HEK293 (cell line): ENCODE data around the gene SURF4.
A peak's percentile ranks its signal among the peaks of the same experiment; 100 is the strongest.

Experiments
- CTCF ChIA-PET: fragments of 350-600 bp; formaldehyde crosslinking; extraction: SDS; loops from one replicate; lab custom pipeline; 2021; ENCODE audit warnings: antibody characterized with exemption; lab: Yijun Ruan, JAX
- POLR2A ChIA-PET: fragments of 300-600 bp; formaldehyde crosslinking; extraction: SDS; loops from one replicate; lab custom pipeline; 2020; ENCODE audit warnings: antibody characterized with exemption, inconsistent platforms; lab: Yijun Ruan, JAX
- H3K27ac ChIP-seq: fragments of 200-500 bp; sonication (Bioruptor generic); 2 replicates; pipeline ENCODE4 v1.5.1; 2014; ENCODE audit warnings: low read depth, low read length, control low read depth, inconsistent platforms; ENCODE audit errors: extremely low read depth
- H3K36me3 ChIP-seq, 2 experiments: fragments of 200-500 bp in 1 of 2; sonication (Bioruptor generic) in 1 of 2; 1 replicate in 1 of 2; 2 replicates in 1 of 2; pipeline ENCODE4 v1.5.1; 2014 to 2017; ENCODE audit warnings: inconsistent platforms in 2 of 2, low read length in 2 of 2; ENCODE audit not compliant: control insufficient read depth in 2 of 2, insufficient read depth in 1 of 2
- H3K4me1 ChIP-seq: fragments of 200-500 bp; sonication (Bioruptor generic); 2 replicates; pipeline ENCODE4 v1.5.1; 2014; ENCODE audit warnings: mild to moderate bottlenecking, low read length, inconsistent platforms; ENCODE audit not compliant: control insufficient read depth, insufficient read depth
- H3K4me3 ChIP-seq: 2 replicates; pipeline ENCODE4 v1.5.1; 2011; ENCODE audit warnings: low read depth, mild to moderate bottlenecking, control low read depth, low read length, moderate library complexity
- H3K9me3 ChIP-seq: fragments of 200-500 bp; sonication (Bioruptor generic); 2 replicates; pipeline ENCODE4 v1.5.1; 2014; ENCODE audit warnings: low read depth, low read length, inconsistent platforms; ENCODE audit not compliant: control insufficient read depth, insufficient read depth
- CTCF ChIP-seq: fragments of 450-650 bp; formaldehyde crosslinking; IDR thresholded peaks from 2 replicates; pipeline ENCODE4 v1.5.1; 2016; ENCODE audit warnings: missing biosample characterization, missing genetic modification characterization
- GLIS2 ChIP-seq: fragments of 450-650 bp; formaldehyde crosslinking; IDR thresholded peaks from 2 replicates; pipeline ENCODE4 v1.5.1; 2016; ENCODE audit warnings: missing biosample characterization, missing genetic modification characterization
- HOXC10 ChIP-seq: sonication (generic); formaldehyde crosslinking; IDR thresholded peaks from 2 replicates; pipeline ENCODE4 v1.8.1; 2023; ENCODE audit warnings: mild to moderate bottlenecking, missing genetic modification reagents
- KLF16 ChIP-seq: fragments of 450-650 bp; formaldehyde crosslinking; IDR thresholded peaks from 2 replicates; pipeline ENCODE4 v1.5.1; 2017; ENCODE audit warnings: missing biosample characterization, missing genetic modification characterization
- OVOL3 ChIP-seq: fragments of 450-650 bp; formaldehyde crosslinking; IDR thresholded peaks from 2 replicates; pipeline ENCODE4 v1.5.1; 2016; ENCODE audit warnings: missing biosample characterization, missing genetic modification characterization
- SCRT2 ChIP-seq: fragments of 450-650 bp; formaldehyde crosslinking; IDR thresholded peaks from 2 replicates; pipeline ENCODE4 v1.5.1; 2016; ENCODE audit warnings: missing biosample characterization, missing genetic modification characterization
- SP2 ChIP-seq: fragments of 450-650 bp; formaldehyde crosslinking; IDR thresholded peaks from 2 replicates; pipeline ENCODE4 v1.5.1; 2016; ENCODE audit warnings: missing biosample characterization, missing genetic modification characterization
- ZBTB21 ChIP-seq: fragments of 450-650 bp; formaldehyde crosslinking; IDR thresholded peaks from 2 replicates; pipeline ENCODE4 v1.5.1; 2017; ENCODE audit warnings: missing biosample characterization, missing genetic modification characterization
- ZBTB26 ChIP-seq: fragments of 450-650 bp; formaldehyde crosslinking; optimal IDR thresholded peaks from 2 replicates; pipeline ENCODE3; 2016; ENCODE audit warnings: missing biosample characterization, mild to moderate bottlenecking, missing genetic modification characterization
- ZFHX2 ChIP-seq: fragments of 450-650 bp; formaldehyde crosslinking; conservative IDR thresholded peaks from 2 replicates; pipeline ENCODE4 v1.5.1; 2016; ENCODE audit warnings: missing biosample characterization, missing genetic modification characterization
- ZNF146 ChIP-seq: fragments of 450-650 bp; formaldehyde crosslinking; IDR thresholded peaks from 2 replicates; pipeline ENCODE4 v1.5.1; 2016; ENCODE audit warnings: missing biosample characterization, missing genetic modification characterization
- ZNF16 ChIP-seq: fragments of 450-650 bp; formaldehyde crosslinking; IDR thresholded peaks from 2 replicates; pipeline ENCODE4 v1.5.1; 2016; ENCODE audit warnings: low read depth, missing biosample characterization, missing genetic modification characterization
- ZNF175 ChIP-seq: fragments of 450-650 bp; formaldehyde crosslinking; IDR thresholded peaks from 2 replicates; pipeline ENCODE4 v1.5.1; 2016; ENCODE audit warnings: missing biosample characterization, missing genetic modification characterization
- ZNF266 ChIP-seq: fragments of 450-650 bp; formaldehyde crosslinking; IDR thresholded peaks from 2 replicates; pipeline ENCODE4 v1.5.1; 2016; ENCODE audit warnings: missing biosample characterization, missing genetic modification characterization, low read depth
- ZNF354C ChIP-seq: fragments of 450-650 bp; formaldehyde crosslinking; IDR thresholded peaks from 2 replicates; pipeline ENCODE4 v1.5.1; 2016; ENCODE audit warnings: missing biosample characterization, missing genetic modification characterization, low read depth, borderline replicate concordance
- ZNF416 ChIP-seq: fragments of 450-650 bp; formaldehyde crosslinking; IDR thresholded peaks from 2 replicates; pipeline ENCODE4 v1.5.1; 2016; ENCODE audit warnings: missing biosample characterization, missing genetic modification characterization
- ZNF521 ChIP-seq: fragments of 450-650 bp; formaldehyde crosslinking; IDR thresholded peaks from 2 replicates; pipeline ENCODE4 v1.5.1; 2017; ENCODE audit warnings: missing biosample characterization, mild to moderate bottlenecking, missing genetic modification characterization
- ZNF561 ChIP-seq: fragments of 450-650 bp; IDR thresholded peaks from 2 replicates; pipeline ENCODE4 v1.5.1; 2018; ENCODE audit warnings: missing biosample characterization, missing genetic modification characterization, borderline replicate concordance
- ZNF571 ChIP-seq: fragments of 450-650 bp; formaldehyde crosslinking; IDR thresholded peaks from 2 replicates; pipeline ENCODE4 v1.5.0; 2017; ENCODE audit warnings: missing biosample characterization, missing genetic modification characterization
- ZNF580 ChIP-seq: fragments of 450-650 bp; formaldehyde crosslinking; IDR thresholded peaks from 2 replicates; pipeline ENCODE4 v1.5.1; 2016; ENCODE audit warnings: missing biosample characterization, missing genetic modification characterization
- ZNF600 ChIP-seq: fragments of 450-650 bp; formaldehyde crosslinking; IDR thresholded peaks from 2 replicates; pipeline ENCODE4 v1.5.1; 2016; ENCODE audit warnings: missing biosample characterization, missing genetic modification characterization
- ZNF768 ChIP-seq: fragments of 450-650 bp; formaldehyde crosslinking; IDR thresholded peaks from 2 replicates; pipeline ENCODE4 v1.5.1; 2018; ENCODE audit warnings: missing biosample characterization, mild to moderate bottlenecking, missing genetic modification characterization

SURF4 gene

GRCh38 chr9:133397370-133397769, 21.5 kb upstream of the SURF4 start:
- Histone ChIP-seq H3K36me3 (peaks cover 0 to 10% of the 10 kb centered on the region in 2 experiments; a peak in 1 of 3 replicates), H3K27ac (no peak overlapping the region), H3K4me1 (no peaks in the 10 kb centered on the region), H3K9me3 (no peaks in the 10 kb centered on the region), H3K4me3 (no peak overlapping the region)
- ChIA-PET POLR2A (no interaction called here), CTCF (interaction anchor here (0.5 to 1.4 kb wide), 4 partner anchors 9 to 91 kb away, joined by 3 to 9 read pairs (median 4); no protein-coding TSS in a partner anchor)
- no peak for TF ChIP-seq ZNF521 (tag by site-specific recombination)
- no peak for TF ChIP-seq ZBTB21 (tag by site-specific recombination)
- TF ChIP-seq ZFHX2 (tag by site-specific recombination): peak; percentile 48
- no peak for TF ChIP-seq ZNF266
- TF ChIP-seq ZNF571 (tag by site-specific recombination): no peak
- TF ChIP-seq OVOL3: no peak
- no peak for TF ChIP-seq HOXC10 (CRISPR knock-in tag)
- TF ChIP-seq ZNF354C (tag by site-specific recombination): no peak
- TF ChIP-seq KLF16: no peak
- TF ChIP-seq ZBTB26 (tag by site-specific recombination): no peak
- TF ChIP-seq ZNF768: no peak
- TF ChIP-seq SCRT2 (tag by site-specific recombination): peak; percentile 55
- no peak for TF ChIP-seq ZNF580
- peak; percentile 87 for TF ChIP-seq ZNF16 (tag by site-specific recombination)

- no peaks in the 10 kb centered on the region for H3K4me1 ChIP-seq
- no peak overlapping the region for H3K27ac ChIP-seq
- POLR2A ChIA-PET: no interaction called here
- CTCF ChIA-PET: interaction anchor here (0.5 to 2.2 kb wide), 6 partner anchors 9 to 91 kb away, joined by 3 to 9 read pairs (median 4); no protein-coding TSS in a partner anchor
- no peak overlapping the region for H3K4me3 ChIP-seq
- no peaks in the 10 kb centered on the region for H3K9me3 ChIP-seq
- peaks cover 0 to 7% of the 10 kb centered on the region in 2 experiments; a peak in 1 of 3 replicates for H3K36me3 ChIP-seq
- no peak for TF ChIP-seq SP2 (tag by site-specific recombination)
- no peak for TF ChIP-seq ZNF175
- peak; percentile 51; the same call in 1 of the 2 replicates for TF ChIP-seq ZNF600 (tag by site-specific recombination)
- TF ChIP-seq ZNF416 (tag by site-specific recombination): no peak
- 0 out of 2 replicates have a peak, but pooled peaks have one; percentile 57 for TF ChIP-seq GLIS2 (tag by site-specific recombination)
- TF ChIP-seq ZNF146 (tag by site-specific recombination): no peak
- TF ChIP-seq CTCF (tag by site-specific recombination): peak; percentile 34; the same call in 1 of the 2 replicates
- TF ChIP-seq ZNF561: no peak
- TF ChIP-seq, all 188 proteins: peak for 3
Observed at GRCh38 chr9:133396952-133397351, 21.1 kb upstream of the SURF4 start.
